Endothelial cell of umbilical vein (primary cell): ENCODE results near the gene PDPK1. TPM values are rescaled to one million over a fixed set of nuclear protein-coding genes. Genes with fewer than 3 reads are reported as not detected.
"Not testable (repeated sequence)": the region's sequence is repeated elsewhere in the genome, so short reads cannot be mapped to it uniquely, and the experiment has no call there.

Experiments
- BruUV-seq: library from RNA; stranded (reverse); fragments of 400-500 nt; replicated peaks from 2 replicates; lab custom pipeline; 2021; lab: Mats Ljungman, UMichigan
- CTCF ChIA-PET: fragments of 300-600, 350-600 bp; sonication (Branson Sonifier 250); formaldehyde crosslinking; loops from one replicate; lab custom pipeline; 2021; ENCODE audit warnings: antibody characterized with exemption, inconsistent platforms; lab: Charles Lee
- POLR2A ChIA-PET: fragments of 300-600, 350-600 bp; sonication (Branson Sonifier 250); formaldehyde crosslinking; loops from one replicate; lab custom pipeline; 2021; ENCODE audit warnings: antibody characterized with exemption, inconsistent platforms; lab: Charles Lee
- DNase-seq: peaks from one replicate; pipeline ENCODE4 v3.0.0-alpha.2; 2011; ENCODE audit warnings: low read depth, low spot score
- FAIRE-seq: peaks from 2 replicates; lab custom pipeline; 2011; peaks lifted over from hg19 to GRCh38; lab: Jason Lieb, UNC
- H2AFZ ChIP-seq: 2 replicates; pipeline ENCODE4 v1.6.0; 2012; ENCODE audit warnings: low read depth, low read length, control low read depth, inconsistent platforms
- H3K27ac ChIP-seq: 2 replicates; pipeline ENCODE4 v1.5.1; 2011; ENCODE audit warnings: low read depth, mild to moderate bottlenecking, control low read depth, low read length, moderate library complexity; ENCODE audit not compliant: insufficient read depth
- H3K27me3 ChIP-seq, 2 experiments: 2 replicates each; pipeline versions ENCODE4 v1.6.0 to v1.6.1; 2011; ENCODE audit warnings: low read length in 2 of 2, mixed read lengths in 1 of 2; ENCODE audit not compliant: control insufficient read depth in 2 of 2, insufficient read depth in 2 of 2
- H3K36me3 ChIP-seq, 2 experiments: 2 replicates in 1 of 2; 3 replicates in 1 of 2; pipeline ENCODE4 v1.5.1; 2011; ENCODE audit warnings: low read length in 2 of 2, mild to moderate bottlenecking in 1 of 2, moderate library complexity in 1 of 2; ENCODE audit not compliant: control insufficient read depth in 2 of 2, insufficient read depth in 2 of 2; ENCODE audit errors: extremely low read depth in 1 of 2
- H3K4me1 ChIP-seq: 3 replicates; pipeline ENCODE4 v1.5.1; 2011; ENCODE audit warnings: mild to moderate bottlenecking, low read length; ENCODE audit not compliant: control insufficient read depth, insufficient read depth; ENCODE audit errors: extremely low read depth
- H3K4me2 ChIP-seq: 2 replicates; pipeline ENCODE4 v1.6.1; 2011; ENCODE audit warnings: low read length, control low read depth, mixed read lengths; ENCODE audit not compliant: insufficient read depth
- H3K4me3 ChIP-seq, 3 experiments: fragments of 200-600 bp in 1 of 3; sonication (generic), shearing (Covaris generic) in 1 of 3; replicated peaks in 1 of 3; 2 replicates each; pipeline ENCODE4 v1.5.1; 2011 to 2016; ENCODE audit warnings: control low read depth in 3 of 3, low read length in 3 of 3, mild to moderate bottlenecking in 2 of 3, inconsistent platforms in 1 of 3, low read depth in 1 of 3, moderate library complexity in 1 of 3; ENCODE audit not compliant: insufficient read depth in 1 of 3
- H3K79me2 ChIP-seq: 2 replicates; pipeline ENCODE4 v1.6.0; 2012; ENCODE audit warnings: low read length, inconsistent platforms; ENCODE audit not compliant: control insufficient read depth, insufficient read depth
- H3K9ac ChIP-seq: replicated peaks from 2 replicates; pipeline ENCODE3; 2011; ENCODE audit warnings: low read length, control low read depth; ENCODE audit not compliant: insufficient read depth; ENCODE audit errors: extremely low read depth
- H3K9me1 ChIP-seq: replicated peaks from 3 replicates; pipeline ENCODE4 v1.6.0; 2011; ENCODE audit warnings: mild to moderate bottlenecking, low read length; ENCODE audit not compliant: control insufficient read depth, insufficient read depth; ENCODE audit errors: extremely low read depth
- H3K9me3 ChIP-seq: replicated peaks from 2 replicates; pipeline ENCODE4 v1.5.1; 2012; ENCODE audit warnings: low read length, inconsistent platforms; ENCODE audit not compliant: control insufficient read depth, insufficient read depth
- H4K20me1 ChIP-seq: replicated peaks from 2 replicates; pipeline ENCODE3; 2011; ENCODE audit warnings: mild to moderate bottlenecking, low read length; ENCODE audit not compliant: control insufficient read depth, insufficient read depth; ENCODE audit errors: extremely low read depth
- CTCF ChIP-seq, 2 donors: IDR thresholded peaks; 1 replicate in 1 of 2; 2 replicates in 1 of 2; pipeline ENCODE4 v1.5.1; 2011; ENCODE audit warnings: low read length in 2 of 2, mild to moderate bottlenecking in 2 of 2, moderate library complexity in 2 of 2, control low read depth in 1 of 2, inconsistent platforms in 1 of 2, low read depth in 1 of 2; ENCODE audit not compliant: insufficient read depth in 1 of 2; ENCODE audit errors: extremely low read depth in 1 of 2
- dilution Hi-C: fragments of 300-500 bp; cut with MboI; formaldehyde crosslinking; loops from one replicate; pipeline ENCODE4 v1.15.0; 2019; ENCODE audit warnings: low sequenced_read_pairs; ENCODE audit not compliant: extremely low pct_ligation_motif_present
- intact Hi-C: fragments of 100-400 bp; cut with micrococcal nuclease; formaldehyde crosslinking; loops from one replicate; pipeline ENCODE4 v1.10.0; 2022
- polyA plus RNA-seq, 4 experiments: library from polyadenylated mRNA; depleted of rRNA in 3 of 4; stranded (reverse) in 3 of 4; unstranded in 1 of 4; fragments of >200 nt; gene quantifications; 2 replicates each; pipeline versions ENCODE4 v1.2.1 to v1.2.3, GENCODE V29; 2011 to 2012; ENCODE audit warnings: missing spikeins in 1 of 4
- total RNA-seq: library from RNA; stranded (reverse); gene quantifications from 2 replicates; pipeline ENCODE4 v1.2.3, GENCODE V29; 2021

Gene PDPK1
- total and polyA plus RNA-seq, 2 donors (not counting 3 experiments of a cell fraction or from before 2014, with no cell fraction given) = 22.4 to 37.3 TPM

GRCh38 chr16:2539845-2540458 is 2.1 kb downstream of the PDPK1 start:
- dilution Hi-C loops, POLR2A ChIA-PET, H3K4me3 ChIP-seq, H3K27ac ChIP-seq, H3K36me3 ChIP-seq, H3K27me3 ChIP-seq, H3K9me3 ChIP-seq, BruUV-seq, H3K4me2 ChIP-seq, H4K20me1 ChIP-seq, CTCF ChIA-PET, H3K9me1 ChIP-seq, H3K9ac ChIP-seq, intact Hi-C loops, H2AFZ ChIP-seq, DNase-seq: not testable (repeated sequence)
- H3K79me2 ChIP-seq = peaks cover 39% of the 10 kb centered on the region
- FAIRE-seq = peak; percentile 84
- TF ChIP-seq CTCF (IDR thresholded peaks at IDR 0.05; ENCODE audit: extremely low read depth in 1 of 2, insufficient read depth in 1 of 2, low read depth in 1 of 2, low read length in 2 of 2) = peak; percentile 18 to 35
- H3K4me1 ChIP-seq = peaks cover 11% of the 10 kb centered on the region

GRCh38 chr16:2540912-2541311 is 3.1 kb downstream of the PDPK1 start:
- H3K9me3 ChIP-seq, H3K27me3 ChIP-seq, POLR2A ChIA-PET, H3K9ac ChIP-seq, FAIRE-seq, H3K27ac ChIP-seq, H3K4me2 ChIP-seq, H3K4me3 ChIP-seq, BruUV-seq, H2AFZ ChIP-seq, H3K36me3 ChIP-seq, intact Hi-C loops, H4K20me1 ChIP-seq, DNase-seq, dilution Hi-C loops, CTCF ChIA-PET, H3K9me1 ChIP-seq: not testable (repeated sequence)
- H3K4me1 ChIP-seq = peaks cover 11% of the 10 kb centered on the region
- peaks cover 49% of the 10 kb centered on the region for H3K79me2 ChIP-seq

GRCh38 chr16:2541409-2541808 is 3.6 kb downstream of the PDPK1 start:
- H3K4me2 ChIP-seq, dilution Hi-C loops, H3K9ac ChIP-seq, CTCF ChIA-PET, H3K36me3 ChIP-seq, DNase-seq, H3K9me1 ChIP-seq, POLR2A ChIA-PET, H3K4me3 ChIP-seq, H3K27ac ChIP-seq, intact Hi-C loops, BruUV-seq, H4K20me1 ChIP-seq, H2AFZ ChIP-seq, H3K9me3 ChIP-seq, H3K27me3 ChIP-seq: not testable (repeated sequence)
- H3K79me2 ChIP-seq = peaks cover 52% of the 10 kb centered on the region
- H3K4me1 ChIP-seq = peaks cover 11% of the 10 kb centered on the region
- peak; percentile 94 for FAIRE-seq
